Esophagus squamous epithelium (tissue), 5 donors: Measurements from ENCODE around the gene ICAM1. TPM values are rescaled to one million over a fixed set of nuclear protein-coding genes. Genes with fewer than 3 reads are reported as not detected.
"Not testable (repeated sequence)": the region's sequence is repeated elsewhere in the genome, so short reads cannot be mapped to it uniquely, and the experiment has no call there.

Experiments used
- DNase-seq: peaks from one replicate; lab custom pipeline; 2025; lab: John Stamatoyannopoulos, UW
- H3K27ac ChIP-seq, 4 donors: fragments of 200-600 bp; sonication (generic); one replicate each; pipeline ENCODE4 v1.5.1; 2016 to 2019; ENCODE audit warnings: mild to moderate bottlenecking in 1 of 4
- H3K27me3 ChIP-seq, 4 donors: fragments of 200-600 bp; sonication (generic); 1 replicate in 3 of 4; 2 replicates in 1 of 4; pipeline versions ENCODE4 v1.5.1 to v1.6.0; 2017 to 2021; ENCODE audit warnings: antibody characterized with exemption in 1 of 4
- H3K36me3 ChIP-seq, 3 donors: fragments of 200-600 bp; sonication (generic); one replicate each; pipeline ENCODE4 v1.5.1; 2016 to 2019
- H3K4me1 ChIP-seq, 3 donors: fragments of 200-600 bp; sonication (generic); one replicate each; pipeline ENCODE4 v1.5.1; 2017 to 2019
- H3K4me3 ChIP-seq, 4 donors: fragments of 200-600 bp; sonication (generic); 1 replicate in 3 of 4; 2 replicates in 1 of 4; pipeline ENCODE4 v1.5.1; 2016 to 2019; ENCODE audit warnings: mild to moderate bottlenecking in 2 of 4, moderate library complexity in 1 of 4
- H3K9me3 ChIP-seq, 3 donors: fragments of 200-600 bp; sonication (generic); one replicate each; pipeline ENCODE4 v1.5.1; 2016 to 2019
- CTCF ChIP-seq, 6 experiments: fragments of 450-650 bp in 4 of 6; fragments of 200-600 bp in 2 of 6; sonication (generic) in 2 of 6; IDR thresholded peaks; one replicate each; pipeline ENCODE4 v1.5.1; 2016 to 2019; ENCODE audit warnings: antibody characterized with exemption in 6 of 6, mild to moderate bottlenecking in 4 of 6, moderate library complexity in 4 of 6
- POLR2A ChIP-seq, 4 donors: fragments of 450-650 bp; IDR thresholded peaks; one replicate each; pipeline ENCODE4 v1.6.1; 2017; ENCODE audit warnings: antibody characterized with exemption in 4 of 4, mild to moderate bottlenecking in 4 of 4, moderate library complexity in 3 of 4
- WGBS, 2 donors: methylation state at CpG; one replicate each; pipeline ENCODE4 v1.1.5; 2018; 5-methylcytosine and 5-hydroxymethylcytosine counted together
- intact Hi-C: fragments of 100-400 bp; cut with DNase I; formaldehyde crosslinking; loops from one replicate; pipeline ENCODE4 v1.15.0; 2022
- total RNA-seq, 4 donors: library from RNA; depleted of rRNA; stranded (reverse); fragments of >200 nt; gene quantifications; one replicate each; pipeline ENCODE4 v1.1.0, GENCODE V29; 2016
- donor health status: DM: yes; HTN: yes; CAD: no.

Gene ICAM1
- total RNA-seq, 4 donors from 2014 or later, result 5.4 to 26.4 (median 7.7) TPM

GRCh38 chr19:10279737-10280442 lies 9.0 kb downstream of the ICAM1 start:
- peaks cover 0 to 54% (median 15%) of the 10 kb centered on the region in 3 donors for H3K36me3 ChIP-seq
- DNase-seq, result no peak
- peaks cover 0 to 4% (median 0%) of the 10 kb centered on the region in 4 donors for H3K27me3 ChIP-seq
- no peak overlapping the region for H3K4me3 ChIP-seq
- intact Hi-C loops, result no loop called here
- H3K4me1 ChIP-seq, result peaks cover 0 to 22% (median 0%) of the 10 kb centered on the region in 3 donors
- 73 to 80% methylated on average over 4 to 5 of the region's 5 CpGs for WGBS, 2 donors
- no peaks in the 10 kb centered on the region for H3K9me3 ChIP-seq
- TF ChIP-seq POLR2A (IDR thresholded peaks at IDR 0.05) (no peak), CTCF (IDR thresholded peaks at IDR 0.05) (no peak)
- no peak overlapping the region for H3K27ac ChIP-seq

- WGBS, 2 donors, result 89 to 97% methylated on average over 5 of the region's 5 CpGs
- H3K27me3 ChIP-seq, DNase-seq, intact Hi-C loops, H3K9me3 ChIP-seq, H3K4me3 ChIP-seq, H3K27ac ChIP-seq: not testable (repeated sequence)
- H3K4me1 ChIP-seq, result peaks cover 13 to 39% (median 17%) of the 10 kb centered on the region in 3 donors
- H3K36me3 ChIP-seq, result peaks cover 0 to 55% (median 16%) of the 10 kb centered on the region in 3 donors
These were observed 11.1 kb downstream of the ICAM1 start for GRCh38 chr19:10282043-10282442.

- TF ChIP-seq POLR2A (IDR thresholded peaks at IDR 0.05) (no peak), CTCF (IDR thresholded peaks at IDR 0.05) (no peak)
- H3K36me3 ChIP-seq, result peaks cover 0 to 45% (median 16%) of the 10 kb centered on the region in 3 donors
- peaks cover 21 to 53% (median 26%) of the 10 kb centered on the region in 3 donors for H3K4me1 ChIP-seq
- 56 to 78% methylated on average over 6 to 8 of the region's 23 CpGs for WGBS, 2 donors
- intact Hi-C loops, result no loop called here
- no peak overlapping the region for H3K4me3 ChIP-seq
- H3K27me3 ChIP-seq, result peaks cover 0 to 22% (median 0%) of the 10 kb centered on the region in 4 donors
- DNase-seq, result no peak
- no peaks in the 10 kb centered on the region for H3K9me3 ChIP-seq
- no peak overlapping the region for H3K27ac ChIP-seq
These were observed 12.6 kb downstream of the ICAM1 start for GRCh38 chr19:10283301-10284064.

GRCh38 chr19:10284065-10284959 lies 13.4 kb downstream of the ICAM1 start:
- WGBS, 2 donors, result 89 to 97% methylated on average over 12 to 14 of the region's 34 CpGs
- H3K4me1 ChIP-seq, result peaks cover 28 to 58% (median 34%) of the 10 kb centered on the region in 3 donors

More at GRCh38 chr19:10284065-10284959, 13.4 kb downstream of the ICAM1 start:
- DNase-seq, result no peak
- intact Hi-C loops, result no loop called here
- no peak for TF ChIP-seq POLR2A (IDR thresholded peaks at IDR 0.05)
- TF ChIP-seq CTCF (IDR thresholded peaks at IDR 0.05), result no peak
- Histone ChIP-seq H3K36me3 (peaks cover 0 to 38% (median 16%) of the 10 kb centered on the region in 3 donors), H3K9me3 (no peaks in the 10 kb centered on the region), H3K4me3 (no peak overlapping the region), H3K27me3 (peaks cover 0 to 30% (median 3%) of the 10 kb centered on the region in 4 donors), H3K27ac (no peak overlapping the region)
